Retinal pigment epithelial cell (primary cell): ENCODE results near the gene MYLK.
"Not testable (repeated sequence)": the region's sequence is repeated elsewhere in the genome, so short reads cannot be mapped to it uniquely, and the experiment has no call there.

Experiments used
- DNase-seq: peaks from one replicate; pipeline ENCODE4 v3.0.0-alpha.2; 2010; ENCODE audit warnings: low read depth
- H3K4me3 ChIP-seq: 2 replicates; pipeline ENCODE4 v1.5.1; 2011; ENCODE audit warnings: mild to moderate bottlenecking, low read length, control low read depth, moderate library complexity
- TF ChIP-seq, protein P1 (sequence below): conservative IDR thresholded peaks from 2 replicates; pipeline ENCODE4 v1.5.1; 2011; ENCODE audit warnings: low read depth, low read length, control low read depth, inconsistent platforms

MYLK gene

DNA sequence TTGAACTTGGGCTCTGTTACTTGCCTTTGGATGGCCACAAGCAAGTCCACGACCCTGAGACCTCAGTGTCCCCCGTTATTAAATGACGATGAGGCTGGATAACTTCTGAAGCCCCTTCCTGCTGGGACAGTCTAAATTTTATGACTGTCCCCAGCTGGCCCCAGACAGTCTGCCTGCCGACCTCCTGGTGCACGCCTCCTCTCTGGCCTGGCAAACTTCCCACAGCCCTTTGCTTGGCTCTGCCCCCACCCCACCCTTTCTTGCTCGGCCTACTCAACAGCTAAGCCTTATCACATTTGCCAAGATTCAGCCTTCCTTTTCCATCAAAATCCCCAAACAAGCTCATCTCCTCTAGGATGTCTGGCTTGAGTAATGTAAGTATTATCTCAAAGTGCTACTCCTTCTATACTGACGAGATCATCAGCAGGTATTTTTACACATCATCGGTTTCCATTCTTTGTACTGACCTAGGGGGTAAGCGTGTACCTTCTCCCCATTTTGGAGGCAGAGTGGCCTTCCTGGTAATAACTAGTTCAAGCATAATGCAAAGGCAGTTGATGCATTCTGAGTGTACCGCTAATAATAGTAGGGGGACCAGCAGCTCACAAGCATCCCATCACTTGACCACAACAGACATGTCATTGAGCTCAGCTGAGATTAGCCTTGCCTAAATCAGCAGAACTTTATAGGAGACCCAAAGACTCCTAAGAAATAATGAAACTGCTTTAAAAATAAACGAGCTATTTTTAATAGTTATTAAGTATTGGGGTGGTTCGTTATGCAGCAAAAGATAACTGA, 178.4 kb downstream of the MYLK start:
- TF ChIP-seq, protein P1, sequence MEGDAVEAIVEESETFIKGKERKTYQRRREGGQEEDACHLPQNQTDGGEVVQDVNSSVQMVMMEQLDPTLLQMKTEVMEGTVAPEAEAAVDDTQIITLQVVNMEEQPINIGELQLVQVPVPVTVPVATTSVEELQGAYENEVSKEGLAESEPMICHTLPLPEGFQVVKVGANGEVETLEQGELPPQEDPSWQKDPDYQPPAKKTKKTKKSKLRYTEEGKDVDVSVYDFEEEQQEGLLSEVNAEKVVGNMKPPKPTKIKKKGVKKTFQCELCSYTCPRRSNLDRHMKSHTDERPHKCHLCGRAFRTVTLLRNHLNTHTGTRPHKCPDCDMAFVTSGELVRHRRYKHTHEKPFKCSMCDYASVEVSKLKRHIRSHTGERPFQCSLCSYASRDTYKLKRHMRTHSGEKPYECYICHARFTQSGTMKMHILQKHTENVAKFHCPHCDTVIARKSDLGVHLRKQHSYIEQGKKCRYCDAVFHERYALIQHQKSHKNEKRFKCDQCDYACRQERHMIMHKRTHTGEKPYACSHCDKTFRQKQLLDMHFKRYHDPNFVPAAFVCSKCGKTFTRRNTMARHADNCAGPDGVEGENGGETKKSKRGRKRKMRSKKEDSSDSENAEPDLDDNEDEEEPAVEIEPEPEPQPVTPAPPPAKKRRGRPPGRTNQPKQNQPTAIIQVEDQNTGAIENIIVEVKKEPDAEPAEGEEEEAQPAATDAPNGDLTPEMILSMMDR = no peak
- no peak for DNase-seq
- no peak overlapping the region for H3K4me3 ChIP-seq

DNA sequence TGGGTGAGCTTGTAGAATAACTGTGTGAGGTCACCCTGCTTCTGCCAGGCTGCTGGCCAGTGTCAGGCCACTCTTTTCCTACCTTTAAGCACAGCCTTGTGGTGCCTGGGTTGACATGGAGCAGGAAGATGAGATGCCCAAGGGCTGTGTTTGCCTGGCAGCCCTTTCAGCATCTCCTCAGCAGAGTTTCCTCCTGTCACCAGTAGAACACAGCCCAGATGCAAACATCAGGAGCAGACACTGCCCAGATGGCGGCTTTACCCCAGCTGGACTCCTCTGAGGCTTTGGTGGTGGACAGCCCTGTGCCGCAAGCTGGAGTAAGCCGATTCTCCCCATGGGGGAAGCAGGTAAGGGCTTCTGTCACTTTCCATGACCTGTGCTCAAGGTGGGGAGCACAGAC, 180.5 kb downstream of the MYLK start:
- H3K4me3 ChIP-seq, DNase-seq: not testable (repeated sequence)

DNA sequence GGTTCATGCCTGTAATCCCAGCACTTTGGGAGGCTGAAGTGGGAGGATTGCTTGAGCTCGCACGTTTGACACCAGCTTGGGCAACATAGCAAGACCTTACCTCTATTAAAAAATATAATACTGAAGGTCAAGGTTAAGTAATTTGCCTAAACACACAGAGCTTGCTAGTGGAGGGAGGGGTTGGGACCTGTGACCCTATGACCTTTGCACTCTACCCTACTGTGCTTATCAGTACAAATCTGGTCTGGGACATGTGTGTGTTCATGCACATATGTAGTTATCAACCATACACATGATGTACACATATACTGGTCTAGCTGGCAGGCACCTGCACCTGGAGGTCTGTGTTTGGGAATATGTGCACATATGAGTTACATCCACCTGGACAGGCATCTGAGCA, 181.4 kb downstream of the MYLK start:
- TF ChIP-seq, protein P1 = no peak
- no peak overlapping the region for H3K4me3 ChIP-seq
- DNase-seq = no peak

DNA sequence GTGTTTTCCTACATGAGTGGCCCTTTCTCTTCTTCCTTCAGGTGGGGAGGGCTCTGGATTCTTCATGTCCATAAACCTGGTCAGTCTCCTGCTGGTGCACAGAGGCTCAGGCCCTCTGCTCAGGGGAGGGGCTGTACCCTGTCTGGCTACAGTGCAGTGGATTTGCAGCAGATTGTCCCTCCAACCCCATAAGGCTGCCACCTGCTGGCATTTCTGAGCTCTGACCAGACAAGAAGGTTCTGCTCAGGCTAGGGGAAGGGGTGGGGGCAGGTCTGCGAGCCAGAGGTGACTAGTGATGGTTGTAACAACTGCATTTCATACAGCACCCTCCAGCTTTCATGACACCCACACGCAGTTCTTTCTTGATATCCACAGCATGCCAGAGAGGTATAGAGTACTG, 182.1 kb downstream of the MYLK start:
- TF ChIP-seq, protein P1 = peak; percentile 71
- H3K4me3 ChIP-seq, DNase-seq: not testable (repeated sequence)

DNA sequence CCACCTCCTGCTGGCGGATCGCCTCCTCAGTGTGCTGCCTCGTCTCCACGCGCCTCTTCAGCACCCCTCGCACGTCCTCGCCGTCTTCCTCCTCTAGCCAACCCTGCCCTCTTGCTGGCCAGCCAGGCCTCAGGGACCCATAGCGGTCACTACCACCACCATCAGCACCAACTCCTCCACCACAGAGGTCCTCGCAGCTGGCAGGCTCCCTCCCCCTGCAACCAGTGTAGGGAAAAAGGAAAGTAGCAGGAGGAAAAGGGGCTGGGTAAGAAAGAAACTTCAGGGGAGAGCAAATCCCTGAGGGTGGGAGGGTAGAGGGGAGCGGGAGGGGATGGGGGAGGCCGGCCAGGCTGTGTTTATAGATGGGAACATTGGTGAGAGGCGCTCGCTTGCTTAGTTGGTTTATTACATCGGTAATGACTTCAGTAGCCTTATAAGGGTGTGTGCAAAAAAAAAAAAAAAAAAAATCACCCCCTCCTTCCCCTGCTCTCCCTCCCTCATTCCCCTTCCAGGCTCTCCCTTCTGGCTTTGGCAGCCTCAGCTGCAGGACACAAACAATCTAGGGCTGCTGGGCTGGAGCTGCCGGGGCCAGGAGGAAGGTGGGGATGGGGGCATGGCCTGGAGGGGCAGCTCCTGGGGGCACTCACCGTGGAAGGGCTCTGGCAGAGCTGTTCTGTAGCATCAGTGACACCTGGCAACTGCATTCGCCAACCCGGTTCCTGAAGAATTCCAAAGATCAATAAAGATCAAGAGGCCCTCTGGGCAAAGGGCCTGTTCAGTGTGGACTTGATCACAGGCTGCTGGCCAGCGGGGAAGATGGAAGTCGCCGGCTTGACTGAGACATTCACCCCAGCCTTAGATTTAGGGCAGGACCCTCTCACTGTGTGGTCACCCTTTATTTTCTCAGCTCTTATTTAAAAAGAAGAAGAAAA, 183.1 kb downstream of the MYLK start:
- no peak for DNase-seq
- TF ChIP-seq, protein P1 = no peak
- no peak overlapping the region for H3K4me3 ChIP-seq

DNA sequence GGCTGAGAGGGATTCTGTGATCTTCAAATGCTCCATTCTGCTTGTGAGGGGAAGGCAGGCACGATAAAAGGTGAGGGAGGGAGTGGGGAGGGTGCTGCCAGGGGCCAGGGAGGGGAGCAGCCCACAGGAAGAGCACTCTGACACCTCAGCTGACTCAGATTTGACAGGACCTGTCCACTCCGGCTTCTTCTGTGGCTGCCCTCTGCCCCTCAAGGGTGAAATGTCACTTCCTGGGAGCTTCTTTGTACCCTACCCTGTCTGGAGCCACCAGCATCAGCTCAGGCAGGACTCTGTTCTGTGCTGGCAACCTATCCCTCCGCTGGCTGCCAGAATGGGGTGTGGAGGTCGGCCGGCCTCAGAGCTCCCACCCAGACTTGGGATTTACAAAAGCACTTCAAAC, 185.3 kb downstream of the MYLK start:
- no peak overlapping the region for H3K4me3 ChIP-seq
- TF ChIP-seq, protein P1 = no peak
- no peak for DNase-seq

DNA sequence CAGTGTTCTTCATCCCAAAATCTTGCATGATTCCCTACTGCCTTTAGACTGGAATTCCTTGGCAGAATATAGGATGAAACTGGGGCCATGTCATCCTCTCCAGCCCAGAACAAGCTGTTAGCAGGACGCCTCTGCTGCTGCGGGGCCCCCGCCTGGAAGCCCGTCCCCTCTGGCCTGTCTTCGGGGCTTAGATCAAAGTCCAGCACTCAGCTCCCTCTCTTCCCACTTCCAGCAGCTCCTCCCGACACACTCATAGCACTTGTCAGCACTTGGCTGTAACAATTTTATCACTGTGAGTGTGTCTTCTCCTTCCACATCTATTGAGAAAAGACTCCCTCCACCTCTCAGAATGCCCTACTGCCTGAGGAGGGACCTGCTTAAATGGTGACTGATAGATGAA, 187.3 kb downstream of the MYLK start:
- no peak for DNase-seq
- TF ChIP-seq, protein P1 = no peak
- H3K4me3 ChIP-seq = no peak overlapping the region
